Prostate gland (tissue), 2 donors: ENCODE measurements around the gene GABBR2. TPM values are rescaled to one million over a fixed set of nuclear protein-coding genes. Genes with fewer than 3 reads are reported as not detected.

Source experiments
- DNase-seq: peaks from one replicate; pipeline ENCODE4 v3.0.0-alpha.2; 2019; ENCODE audit warnings: low spot score
- H3K27ac ChIP-seq, 2 donors: fragments of 200-600 bp; sonication (generic); 2 replicates each; pipeline ENCODE4 v1.5.1; 2017 to 2019
- H3K27me3 ChIP-seq: fragments of 200-600 bp; sonication (generic); replicated peaks from 2 replicates; pipeline ENCODE4 v1.5.1; 2019; ENCODE audit not compliant: insufficient read depth
- H3K36me3 ChIP-seq, 2 donors: fragments of 200-600 bp; sonication (generic); 1 replicate in 1 of 2; 2 replicates in 1 of 2; pipeline versions ENCODE4 v1.5.1 to v1.8.1; 2017 to 2019
- H3K4me1 ChIP-seq: fragments of 200-600 bp; sonication (generic); replicated peaks from 2 replicates; pipeline ENCODE4 v1.5.1; 2019
- H3K4me3 ChIP-seq, 2 donors: fragments of 200-600 bp; sonication (generic); 2 replicates each; pipeline ENCODE4 v1.5.1; 2017 to 2019
- H3K9me3 ChIP-seq: fragments of 200-600 bp; sonication (generic); 2 replicates; pipeline ENCODE4 v1.5.1; 2017
- POLR2A ChIP-seq: fragments of 450-650 bp; IDR thresholded peaks from one replicate; pipeline ENCODE4 v1.6.1; 2016; ENCODE audit warnings: antibody characterized with exemption, mild to moderate bottlenecking
- POLR2AphosphoS5 ChIP-seq: sonication (generic); formaldehyde crosslinking; IDR thresholded peaks from one replicate; pipeline ENCODE4 v1.6.1; 2017; ENCODE audit warnings: antibody characterized with exemption
- WGBS: methylation state at CpG from one replicate; pipeline ENCODE4 v1.1.5; 2018; 5-methylcytosine and 5-hydroxymethylcytosine counted together
- intact Hi-C: fragments of 100-400 bp; cut with DNase I; formaldehyde crosslinking; loops from one replicate; pipeline ENCODE4 v1.14.2; 2022
- total RNA-seq, 2 donors: library from RNA; depleted of rRNA; stranded (reverse); fragments of >200 nt; gene quantifications; one replicate each; pipeline ENCODE4 v1.1.0, GENCODE V29; 2016
- TF ChIP-seq, protein P1 (sequence below), 4 experiments: fragments of 200-600 bp in 2 of 4; fragments of 450-650 bp in 2 of 4; sonication (generic) in 2 of 4; IDR thresholded peaks; 1 replicate in 3 of 4; 2 replicates in 1 of 4; pipeline ENCODE4 v1.5.1; 2016 to 2019; ENCODE audit warnings: antibody characterized with exemption in 4 of 4, mild to moderate bottlenecking in 2 of 4, moderate library complexity in 2 of 4

GABBR2 gene
- total RNA-seq, 2 donors from 2014 or later = 0.97 TPM; not detected in 1

DNA sequence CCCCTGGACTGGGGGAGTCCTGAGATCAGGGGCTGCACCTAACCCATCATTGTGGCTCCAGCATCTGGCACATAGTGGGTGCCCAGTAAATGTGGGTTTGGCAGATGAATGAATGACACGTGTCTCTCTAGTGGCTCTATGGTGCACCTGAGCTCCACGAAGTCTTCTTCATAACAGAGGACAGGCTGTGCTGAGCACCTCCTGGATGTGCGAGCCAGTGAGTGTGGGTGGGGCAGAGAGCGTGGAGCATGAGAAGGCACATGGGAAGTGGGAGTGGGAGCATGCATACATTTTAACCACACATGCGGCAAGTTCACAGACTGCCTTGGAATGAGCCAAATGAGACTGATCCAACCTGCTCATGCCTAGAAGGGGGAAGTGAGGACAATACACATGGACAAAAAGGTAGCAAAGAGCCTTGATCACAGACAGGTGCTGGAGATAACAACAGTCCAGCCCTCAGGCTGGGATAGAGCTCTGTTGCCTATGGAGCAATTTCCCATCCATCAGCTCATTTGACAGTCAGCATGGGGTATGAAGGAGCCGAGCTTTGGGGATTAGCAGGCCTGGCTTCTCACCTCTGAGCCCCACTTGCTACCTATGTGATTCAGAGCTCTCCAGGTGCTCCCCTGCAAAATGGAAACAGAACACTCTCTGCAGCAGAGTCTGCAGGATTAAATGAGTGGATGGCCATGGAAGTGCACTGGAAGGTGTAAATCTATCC, 377.0 kb downstream of the GABBR2 start:
- TF ChIP-seq, protein P1, sequence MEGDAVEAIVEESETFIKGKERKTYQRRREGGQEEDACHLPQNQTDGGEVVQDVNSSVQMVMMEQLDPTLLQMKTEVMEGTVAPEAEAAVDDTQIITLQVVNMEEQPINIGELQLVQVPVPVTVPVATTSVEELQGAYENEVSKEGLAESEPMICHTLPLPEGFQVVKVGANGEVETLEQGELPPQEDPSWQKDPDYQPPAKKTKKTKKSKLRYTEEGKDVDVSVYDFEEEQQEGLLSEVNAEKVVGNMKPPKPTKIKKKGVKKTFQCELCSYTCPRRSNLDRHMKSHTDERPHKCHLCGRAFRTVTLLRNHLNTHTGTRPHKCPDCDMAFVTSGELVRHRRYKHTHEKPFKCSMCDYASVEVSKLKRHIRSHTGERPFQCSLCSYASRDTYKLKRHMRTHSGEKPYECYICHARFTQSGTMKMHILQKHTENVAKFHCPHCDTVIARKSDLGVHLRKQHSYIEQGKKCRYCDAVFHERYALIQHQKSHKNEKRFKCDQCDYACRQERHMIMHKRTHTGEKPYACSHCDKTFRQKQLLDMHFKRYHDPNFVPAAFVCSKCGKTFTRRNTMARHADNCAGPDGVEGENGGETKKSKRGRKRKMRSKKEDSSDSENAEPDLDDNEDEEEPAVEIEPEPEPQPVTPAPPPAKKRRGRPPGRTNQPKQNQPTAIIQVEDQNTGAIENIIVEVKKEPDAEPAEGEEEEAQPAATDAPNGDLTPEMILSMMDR (IDR thresholded peaks at IDR 0.05) = no peak
- no peak for TF ChIP-seq POLR2A
- no peak for TF ChIP-seq POLR2AphosphoS5
- no peaks in the 10 kb centered on the region for H3K27me3 ChIP-seq
- no peaks in the 10 kb centered on the region for H3K36me3 ChIP-seq
- whole genome bisulfite sequencing = 68% methylated on average over 6 of the region's 6 CpGs
- H3K4me3 ChIP-seq = no peak overlapping the region
- DNase-seq = no peak
- H3K27ac ChIP-seq = no peak overlapping the region
- intact Hi-C loops = no loop called here
- H3K4me1 ChIP-seq = no peaks in the 10 kb centered on the region
- H3K9me3 ChIP-seq = no peaks in the 10 kb centered on the region

DNA sequence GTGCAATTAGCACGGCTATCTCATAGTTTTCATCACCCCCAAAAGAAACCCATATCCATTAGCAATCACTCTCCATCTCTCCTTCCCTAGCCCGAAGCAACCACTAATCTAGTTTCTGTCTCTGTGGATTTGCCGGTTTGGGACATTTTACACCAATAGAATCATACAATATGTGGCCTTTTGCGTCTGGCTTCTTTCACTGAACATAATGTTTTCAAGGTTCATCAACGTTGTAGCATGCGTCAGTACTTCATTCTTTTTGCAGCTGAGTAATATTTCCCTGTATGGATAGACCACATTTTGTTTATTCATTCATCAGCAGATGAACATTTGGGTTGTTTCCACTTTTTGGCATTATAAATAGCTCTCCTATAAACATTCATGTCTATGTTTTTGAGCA, 377.9 kb downstream of the GABBR2 start:
- H3K9me3 ChIP-seq = no peaks in the 10 kb centered on the region
- DNase-seq = no peak
- TF ChIP-seq POLR2AphosphoS5 = no peak
- TF ChIP-seq, protein P1 (IDR thresholded peaks at IDR 0.05) = no peak
- no peak for TF ChIP-seq POLR2A
- no peaks in the 10 kb centered on the region for H3K36me3 ChIP-seq
- intact Hi-C loops = no loop called here
- H3K27me3 ChIP-seq = no peaks in the 10 kb centered on the region
- H3K27ac ChIP-seq = no peak overlapping the region
- no peaks in the 10 kb centered on the region for H3K4me1 ChIP-seq
- H3K4me3 ChIP-seq = no peak overlapping the region
- WGBS = 88% methylated on average over 6 of the region's 6 CpGs

DNA sequence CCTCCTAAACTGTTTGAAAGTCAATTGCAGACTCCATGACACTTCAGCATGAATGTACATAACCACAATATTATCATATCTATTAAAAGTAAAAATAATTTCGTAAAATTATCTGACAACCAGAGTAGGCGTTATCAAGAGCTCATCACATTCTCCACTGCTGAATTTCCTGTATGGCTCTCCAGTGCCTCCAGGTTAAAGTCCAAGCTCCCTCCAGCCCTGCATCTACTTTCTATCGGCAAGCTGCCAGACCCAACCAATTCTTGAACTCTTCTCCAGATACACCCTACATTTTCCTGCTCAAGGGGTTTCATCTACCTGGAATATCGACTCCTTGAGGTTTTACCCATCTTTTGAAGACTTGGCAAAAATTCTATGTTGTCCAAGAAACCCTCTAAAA, 378.8 kb downstream of the GABBR2 start:
- DNase-seq = no peak
- H3K9me3 ChIP-seq = no peaks in the 10 kb centered on the region

DNA sequence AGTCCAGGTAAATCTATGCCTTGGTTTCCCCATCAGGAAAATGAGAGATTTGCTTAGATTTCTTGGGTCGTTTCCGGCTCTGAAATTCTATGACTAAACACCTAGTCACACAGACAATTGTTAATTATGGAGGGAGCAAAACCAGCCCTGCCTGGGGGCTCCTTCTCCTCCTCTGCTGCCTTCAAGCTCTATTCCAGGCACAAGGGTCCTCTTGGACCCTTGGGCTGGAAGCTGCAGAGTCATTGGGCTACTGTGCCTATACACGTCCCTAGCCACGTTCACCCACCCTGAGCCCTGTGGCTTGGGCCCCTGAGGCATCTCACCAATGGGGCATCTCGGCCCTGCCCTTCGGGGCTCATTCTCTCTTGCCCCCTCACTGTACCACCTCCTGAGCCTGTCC, 379.5 kb downstream of the GABBR2 start:
- no peaks in the 10 kb centered on the region for H3K9me3 ChIP-seq
- TF ChIP-seq POLR2AphosphoS5 (no peak), POLR2A (no peak)
- TF ChIP-seq, protein P1 (IDR thresholded peaks at IDR 0.05) = no peak
- H3K4me3 ChIP-seq = no peak overlapping the region
- 76% methylated on average over 6 of the region's 6 CpGs for WGBS
- no peak overlapping the region for H3K27ac ChIP-seq
- DNase-seq = no peak
- intact Hi-C loops = no loop called here
- no peaks in the 10 kb centered on the region for H3K27me3 ChIP-seq
- no peaks in the 10 kb centered on the region for H3K4me1 ChIP-seq
- H3K36me3 ChIP-seq = no peaks in the 10 kb centered on the region

More for the DNA sequence above, 378.8 kb downstream of the GABBR2 start:
- WGBS = 63% methylated on average over 4 of the region's 4 CpGs
- no peaks in the 10 kb centered on the region for H3K4me1 ChIP-seq
- no peaks in the 10 kb centered on the region for H3K27me3 ChIP-seq
- TF ChIP-seq POLR2AphosphoS5 (no peak), POLR2A (no peak)
- TF ChIP-seq, protein P1 (IDR thresholded peaks at IDR 0.05) = no peak
- no peak overlapping the region for H3K4me3 ChIP-seq
- no peaks in the 10 kb centered on the region for H3K36me3 ChIP-seq
- no peak overlapping the region for H3K27ac ChIP-seq
- intact Hi-C loops = no loop called here

DNA sequence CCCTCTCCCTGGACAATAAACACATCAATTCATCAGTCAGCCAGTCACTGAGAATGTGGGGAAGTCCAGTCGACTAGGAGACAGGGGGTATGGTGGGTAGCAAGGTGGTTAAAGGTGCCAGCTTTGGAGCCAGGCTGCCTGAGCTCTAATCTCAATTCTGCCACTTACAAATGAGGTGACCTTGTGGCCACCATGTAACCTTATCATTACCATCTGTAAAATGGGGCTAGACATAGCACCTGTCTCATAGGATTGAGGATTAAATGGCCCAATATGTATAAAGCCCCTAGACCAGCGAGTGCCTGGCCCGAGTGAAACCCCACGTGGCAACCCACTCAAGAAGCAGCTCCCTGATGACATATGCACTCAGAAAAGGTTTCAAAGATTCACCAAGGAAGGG, 380.0 kb downstream of the GABBR2 start:
- intact Hi-C loops = no loop called here
- Histone ChIP-seq H3K36me3 (no peaks in the 10 kb centered on the region), H3K4me3 (no peak overlapping the region), H3K9me3 (no peaks in the 10 kb centered on the region), H3K27me3 (no peaks in the 10 kb centered on the region), H3K4me1 (no peaks in the 10 kb centered on the region), H3K27ac (no peak overlapping the region)
- TF ChIP-seq, protein P1 (IDR thresholded peaks at IDR 0.05) = no peak
- no peak for TF ChIP-seq POLR2A
- TF ChIP-seq POLR2AphosphoS5 = no peak
- DNase-seq = no peak
- WGBS = 80% methylated on average over 4 of the region's 4 CpGs
